GM18520 (cell line): ENCODE data around the gene PSMB9.

ENCODE experiments used
- ATAC-seq: cut with Tn5 transposase; IDR thresholded peaks from one replicate; pipeline ENCODE4 v1.9.1; 2021; ENCODE audit not compliant: unreplicated experiment

Gene PSMB9

GRCh38 chr6:32903952-32904351, 50.0 kb downstream of the PSMB9 start:
- ATAC-seq: no peak

GRCh38 chr6:32905078-32905477, 51.1 kb downstream of the PSMB9 start:
- ATAC-seq: no peak

- no peak for ATAC-seq
Measured at GRCh38 chr6:32906539-32906938, 52.5 kb downstream of the PSMB9 start.

DNA sequence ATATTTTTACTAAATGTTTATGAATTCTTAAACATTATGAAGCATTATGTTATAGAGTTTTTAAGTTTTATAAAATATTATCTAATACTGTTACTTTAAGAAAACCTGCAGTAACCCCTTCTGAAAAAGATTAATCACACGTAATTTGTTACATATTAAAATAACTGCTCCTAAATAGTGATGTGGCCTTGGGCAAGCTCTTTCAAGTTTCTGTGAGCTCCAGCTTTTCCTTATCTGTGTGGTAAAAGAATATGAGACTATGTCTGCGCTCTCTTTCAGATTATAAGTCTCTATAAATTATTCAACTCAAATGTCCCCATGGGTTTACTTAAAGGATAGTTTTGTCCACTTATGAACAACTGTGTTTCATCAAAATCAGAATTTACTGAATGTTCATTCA, 54.9 kb downstream of the PSMB9 start:
- ATAC-seq: no peak
